Prostate gland (tissue), 2 donors: ENCODE results near the gene CXXC5.

Source experiments
- CTCF ChIP-seq, 4 experiments: fragments of 200-600 bp in 2 of 4; fragments of 450-650 bp in 2 of 4; sonication (generic) in 2 of 4; IDR thresholded peaks; 1 replicate in 3 of 4; 2 replicates in 1 of 4; pipeline ENCODE4 v1.5.1; 2016 to 2019; ENCODE audit warnings: antibody characterized with exemption in 4 of 4, mild to moderate bottlenecking in 2 of 4, moderate library complexity in 2 of 4
- POLR2A ChIP-seq: fragments of 450-650 bp; IDR thresholded peaks from one replicate; pipeline ENCODE4 v1.6.1; 2016; ENCODE audit warnings: antibody characterized with exemption, mild to moderate bottlenecking
- POLR2AphosphoS5 ChIP-seq: sonication (generic); formaldehyde crosslinking; IDR thresholded peaks from one replicate; pipeline ENCODE4 v1.6.1; 2017; ENCODE audit warnings: antibody characterized with exemption

- TF ChIP-seq CTCF (IDR thresholded peaks at IDR 0.05) (no peak), POLR2A (no peak), POLR2AphosphoS5 (no peak)
Observed at GRCh38 chr5:139682016-139682975, 34.1 kb downstream of the CXXC5 start.
